Left ventricle myocardium inferior (tissue), 1 donor: ENCODE data around the gene SLC25A43. TPM values are rescaled to one million over a fixed set of nuclear protein-coding genes. Genes with fewer than 3 reads are reported as not detected.

Experiments used
- DNase-seq: peaks from one replicate; pipeline ENCODE4 v3.0.0-alpha.2; 2020
- H3K27ac ChIP-seq: fragments of 200-600 bp; replicated peaks from 2 replicates; pipeline ENCODE4 v1.8.0; 2021
- H3K27me3 ChIP-seq: fragments of 200-600 bp; 2 replicates; pipeline ENCODE4 v1.8.0; 2021; ENCODE audit warnings: low read depth
- H3K36me3 ChIP-seq: fragments of 200-600 bp; 2 replicates; pipeline ENCODE4 v1.8.0; 2021
- H3K4me1 ChIP-seq: fragments of 200-600 bp; 2 replicates; pipeline ENCODE4 v1.8.0; 2021
- H3K4me3 ChIP-seq: fragments of 200-600 bp; 2 replicates; pipeline ENCODE4 v1.8.0; 2021; ENCODE audit warnings: mild to moderate bottlenecking, moderate library complexity
- H3K9me3 ChIP-seq: fragments of 200-600 bp; replicated peaks from 2 replicates; pipeline ENCODE4 v1.8.0; 2021
- intact Hi-C: fragments of 100-400 bp; cut with micrococcal nuclease; formaldehyde crosslinking; loops from one replicate; pipeline ENCODE4 v1.11.0; 2022
- total RNA-seq: library from RNA; stranded (reverse); fragmentation: NEBNext Ultra II Directional; extraction: Animal tissue kit (Norgen Biotek cat#: 25700); gene quantifications from one replicate; pipeline ENCODE4 v1.2.1, GENCODE V29; 2021
- TF ChIP-seq, protein P1 (sequence below): fragments of 200-600 bp; IDR thresholded peaks from 2 replicates; pipeline ENCODE4 v1.8.0; 2021; ENCODE audit warnings: antibody characterized with exemption, mild to moderate bottlenecking, borderline replicate concordance
- donor health status: DM: no; HTN: yes; CAD: no; lungs with severe emphysema.

Gene SLC25A43
- total RNA-seq, 1 donor from 2014 or later = 1.4 TPM

DNA sequence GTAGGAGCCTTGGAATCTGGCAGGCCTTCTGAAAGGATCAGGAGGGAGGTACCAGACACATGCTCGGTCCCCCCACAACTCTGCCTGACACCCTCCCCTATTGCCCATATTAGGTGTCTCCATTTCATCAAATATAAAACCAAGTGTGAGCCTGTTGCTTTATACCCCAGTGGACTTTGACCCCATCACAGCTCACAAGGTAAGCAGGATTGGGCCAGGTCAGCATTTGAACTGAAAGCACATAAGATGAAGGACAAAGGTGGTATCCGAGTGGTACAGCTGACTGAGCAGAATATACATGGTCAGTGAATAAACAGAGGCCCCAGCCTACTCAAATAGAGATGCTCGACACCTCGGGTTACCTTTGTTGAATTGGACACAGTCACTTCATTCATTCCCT lies 20.0 kb downstream of the SLC25A43 start:
- intact Hi-C loops = no loop called here
- H3K36me3 ChIP-seq = no peaks in the 10 kb centered on the region
- H3K9me3 ChIP-seq = no peaks in the 10 kb centered on the region
- no peak overlapping the region for H3K27ac ChIP-seq
- no peak overlapping the region for H3K4me3 ChIP-seq
- no peaks in the 10 kb centered on the region for H3K4me1 ChIP-seq
- DNase-seq = no peak
- H3K27me3 ChIP-seq = no peaks in the 10 kb centered on the region
- TF ChIP-seq, protein P1, sequence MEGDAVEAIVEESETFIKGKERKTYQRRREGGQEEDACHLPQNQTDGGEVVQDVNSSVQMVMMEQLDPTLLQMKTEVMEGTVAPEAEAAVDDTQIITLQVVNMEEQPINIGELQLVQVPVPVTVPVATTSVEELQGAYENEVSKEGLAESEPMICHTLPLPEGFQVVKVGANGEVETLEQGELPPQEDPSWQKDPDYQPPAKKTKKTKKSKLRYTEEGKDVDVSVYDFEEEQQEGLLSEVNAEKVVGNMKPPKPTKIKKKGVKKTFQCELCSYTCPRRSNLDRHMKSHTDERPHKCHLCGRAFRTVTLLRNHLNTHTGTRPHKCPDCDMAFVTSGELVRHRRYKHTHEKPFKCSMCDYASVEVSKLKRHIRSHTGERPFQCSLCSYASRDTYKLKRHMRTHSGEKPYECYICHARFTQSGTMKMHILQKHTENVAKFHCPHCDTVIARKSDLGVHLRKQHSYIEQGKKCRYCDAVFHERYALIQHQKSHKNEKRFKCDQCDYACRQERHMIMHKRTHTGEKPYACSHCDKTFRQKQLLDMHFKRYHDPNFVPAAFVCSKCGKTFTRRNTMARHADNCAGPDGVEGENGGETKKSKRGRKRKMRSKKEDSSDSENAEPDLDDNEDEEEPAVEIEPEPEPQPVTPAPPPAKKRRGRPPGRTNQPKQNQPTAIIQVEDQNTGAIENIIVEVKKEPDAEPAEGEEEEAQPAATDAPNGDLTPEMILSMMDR = no peak

DNA sequence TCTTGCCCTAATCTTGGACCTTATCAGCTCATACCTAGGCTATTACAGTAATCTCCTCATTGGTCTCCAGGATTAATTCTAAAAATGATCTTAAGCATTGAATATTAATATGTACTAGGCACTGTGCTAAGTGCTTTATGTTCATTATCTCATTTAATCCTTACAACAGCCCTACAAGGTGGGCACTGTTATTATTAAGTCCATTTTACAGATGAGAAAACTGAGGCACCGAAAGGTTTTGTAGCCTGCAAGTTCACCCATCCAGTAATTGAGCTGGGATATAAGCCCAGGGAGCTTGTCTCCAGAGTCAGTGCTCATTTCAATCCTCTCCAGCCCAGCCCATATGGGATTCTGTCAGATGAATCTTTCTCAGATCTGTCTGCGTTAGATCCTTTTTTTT lies 20.8 kb downstream of the SLC25A43 start:
- no peaks in the 10 kb centered on the region for H3K27me3 ChIP-seq
- TF ChIP-seq, protein P1 = no peak
- no peaks in the 10 kb centered on the region for H3K36me3 ChIP-seq
- no peak for DNase-seq
- no peaks in the 10 kb centered on the region for H3K9me3 ChIP-seq
- H3K27ac ChIP-seq = no peak overlapping the region
- H3K4me1 ChIP-seq = no peaks in the 10 kb centered on the region
- no peak overlapping the region for H3K4me3 ChIP-seq
- intact Hi-C loops = no loop called here

DNA sequence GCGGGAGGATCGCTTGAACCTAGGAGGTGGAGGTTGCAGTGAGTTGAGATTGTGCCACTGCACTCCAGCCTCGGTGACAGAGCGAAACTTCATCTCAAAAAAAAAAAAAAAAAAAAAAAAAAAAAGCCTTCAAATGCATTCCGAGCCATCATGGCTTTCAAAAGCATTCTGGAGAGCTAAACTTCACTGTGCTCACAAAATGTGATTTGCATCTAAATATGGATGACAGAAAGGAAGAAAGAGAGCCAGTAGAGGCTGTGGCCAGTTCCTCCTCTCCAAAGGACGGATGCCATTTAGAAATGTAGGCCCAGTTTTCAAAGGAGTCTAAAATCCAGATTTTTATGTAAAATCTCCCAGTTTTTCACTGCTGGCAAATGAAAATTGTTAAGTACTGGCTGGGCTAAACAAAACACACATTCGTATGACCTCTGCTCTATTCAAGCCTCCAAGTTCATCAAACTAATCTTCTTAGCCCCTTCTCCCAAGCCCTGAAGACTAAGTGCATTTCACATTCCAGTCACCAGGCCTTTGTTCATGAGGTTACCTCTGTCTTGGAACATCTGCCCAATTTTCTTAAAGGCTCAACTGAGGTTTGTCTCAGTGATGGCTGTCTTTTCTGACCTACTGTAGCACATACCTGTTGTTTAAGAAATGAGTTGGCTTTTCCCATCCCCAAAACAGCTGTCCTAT lies 22.0 kb downstream of the SLC25A43 start:
- H3K4me3 ChIP-seq = no peak overlapping the region
- no peak overlapping the region for H3K27ac ChIP-seq
- no peaks in the 10 kb centered on the region for H3K4me1 ChIP-seq
- intact Hi-C loops = no loop called here
- H3K27me3 ChIP-seq = no peaks in the 10 kb centered on the region
- DNase-seq = no peak
- H3K36me3 ChIP-seq = no peaks in the 10 kb centered on the region
- no peaks in the 10 kb centered on the region for H3K9me3 ChIP-seq
- TF ChIP-seq, protein P1 = no peak

DNA sequence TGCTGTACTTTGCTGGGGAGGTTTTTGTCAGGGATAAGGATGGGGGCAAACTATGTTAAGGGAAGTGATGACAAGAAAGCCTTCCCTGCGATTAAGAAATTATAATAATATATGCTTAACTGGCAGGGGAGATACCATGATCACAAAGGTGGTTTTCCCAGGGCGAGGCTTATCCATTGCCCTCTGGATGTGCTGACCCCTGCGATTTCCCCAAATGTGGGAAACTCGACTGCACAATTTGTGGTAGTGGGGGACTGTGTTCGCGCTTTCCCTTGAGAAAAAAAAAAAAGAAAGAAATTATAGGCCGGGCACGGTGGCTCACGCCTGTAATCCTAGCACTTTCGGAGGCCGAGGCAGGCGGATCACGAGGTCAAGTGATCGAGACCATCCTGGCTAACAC lies 24.5 kb downstream of the SLC25A43 start:
- no peak overlapping the region for H3K27ac ChIP-seq
- no peaks in the 10 kb centered on the region for H3K27me3 ChIP-seq
- no peaks in the 10 kb centered on the region for H3K36me3 ChIP-seq
- DNase-seq = no peak
- intact Hi-C loops = no loop called here
- H3K4me3 ChIP-seq = no peak overlapping the region
- H3K4me1 ChIP-seq = no peaks in the 10 kb centered on the region
- H3K9me3 ChIP-seq = no peaks in the 10 kb centered on the region
- TF ChIP-seq, protein P1 = no peak

DNA sequence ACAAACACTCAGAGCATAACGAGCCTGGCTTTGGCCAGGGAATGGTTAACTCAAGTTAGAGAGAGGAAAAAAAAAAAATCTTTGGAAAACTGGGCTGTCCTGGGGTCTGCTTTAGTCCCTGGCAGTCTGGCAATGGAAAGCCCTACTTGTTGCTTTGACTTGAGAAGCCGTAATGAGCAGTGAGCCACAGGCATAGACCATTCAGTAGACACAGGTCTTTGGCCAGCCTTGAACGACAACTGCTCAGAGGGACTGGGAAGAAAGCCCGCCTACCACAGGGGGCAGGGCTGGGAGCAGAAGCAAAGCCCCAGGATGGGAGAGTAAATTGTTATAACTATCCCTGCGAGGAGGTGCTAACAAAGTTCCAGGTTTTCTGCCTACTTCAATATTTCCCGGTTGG lies 25.9 kb downstream of the SLC25A43 start:
- Histone ChIP-seq H3K9me3 (no peaks in the 10 kb centered on the region), H3K27me3 (no peaks in the 10 kb centered on the region), H3K4me1 (no peaks in the 10 kb centered on the region), H3K27ac (no peak overlapping the region), H3K36me3 (no peaks in the 10 kb centered on the region), H3K4me3 (no peak overlapping the region)
- intact Hi-C loops = no loop called here
- no peak for DNase-seq
- TF ChIP-seq, protein P1 = no peak
